WTC11 (cell line): ENCODE data around the gene ATP12A.

ENCODE experiments used
- ELF4 ChIP-seq: sonication (generic); formaldehyde crosslinking; IDR thresholded peaks from 2 replicates; pipeline ENCODE4 v1.8.1; 2022; ENCODE audit warnings: low read depth, mild to moderate bottlenecking, moderate library complexity, missing genetic modification reagents
- SMAD3 ChIP-seq: sonication (generic); formaldehyde crosslinking; IDR thresholded peaks from 2 replicates; pipeline ENCODE4 v1.8.0; 2022; ENCODE audit warnings: missing genetic modification reagents, mild to moderate bottlenecking, borderline replicate concordance
- ZNF121 ChIP-seq: sonication (generic); formaldehyde crosslinking; IDR thresholded peaks from 2 replicates; pipeline ENCODE4 v1.8.0; 2023; ENCODE audit warnings: missing genetic modification reagents
- TF ChIP-seq, protein P1 (sequence below): fragments of 200-600 bp; IDR thresholded peaks from 2 replicates; pipeline ENCODE4 v1.8.0; 2022; ENCODE audit warnings: antibody characterized with exemption

DNA sequence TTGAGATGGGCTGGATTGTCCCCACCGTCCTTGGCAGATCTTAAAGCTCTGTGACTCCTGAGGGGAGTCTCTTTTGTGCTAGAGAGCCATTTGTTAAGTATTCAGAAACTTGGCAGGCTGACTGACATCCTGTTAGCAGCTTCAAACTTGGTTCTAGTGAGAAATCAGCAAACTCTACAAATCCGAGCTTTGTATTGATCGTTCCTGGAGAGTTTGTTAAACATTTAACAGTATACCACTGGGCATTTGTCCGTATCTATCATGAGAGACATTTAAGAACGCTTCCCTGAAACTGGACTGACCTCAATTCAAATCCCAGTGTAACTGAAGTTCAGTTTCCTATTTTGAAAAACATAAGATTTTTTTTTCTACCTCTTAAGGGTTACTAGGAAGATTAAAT, 3.1 kb downstream of the ATP12A start:
- TF ChIP-seq, protein P1, sequence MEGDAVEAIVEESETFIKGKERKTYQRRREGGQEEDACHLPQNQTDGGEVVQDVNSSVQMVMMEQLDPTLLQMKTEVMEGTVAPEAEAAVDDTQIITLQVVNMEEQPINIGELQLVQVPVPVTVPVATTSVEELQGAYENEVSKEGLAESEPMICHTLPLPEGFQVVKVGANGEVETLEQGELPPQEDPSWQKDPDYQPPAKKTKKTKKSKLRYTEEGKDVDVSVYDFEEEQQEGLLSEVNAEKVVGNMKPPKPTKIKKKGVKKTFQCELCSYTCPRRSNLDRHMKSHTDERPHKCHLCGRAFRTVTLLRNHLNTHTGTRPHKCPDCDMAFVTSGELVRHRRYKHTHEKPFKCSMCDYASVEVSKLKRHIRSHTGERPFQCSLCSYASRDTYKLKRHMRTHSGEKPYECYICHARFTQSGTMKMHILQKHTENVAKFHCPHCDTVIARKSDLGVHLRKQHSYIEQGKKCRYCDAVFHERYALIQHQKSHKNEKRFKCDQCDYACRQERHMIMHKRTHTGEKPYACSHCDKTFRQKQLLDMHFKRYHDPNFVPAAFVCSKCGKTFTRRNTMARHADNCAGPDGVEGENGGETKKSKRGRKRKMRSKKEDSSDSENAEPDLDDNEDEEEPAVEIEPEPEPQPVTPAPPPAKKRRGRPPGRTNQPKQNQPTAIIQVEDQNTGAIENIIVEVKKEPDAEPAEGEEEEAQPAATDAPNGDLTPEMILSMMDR, result no peak
- no peak for TF ChIP-seq ELF4 (CRISPR knock-in tag)
- no peak for TF ChIP-seq ZNF121
- TF ChIP-seq SMAD3 (CRISPR knock-in tag), result no peak
